Measurements from ENCODE around the gene RTN4R.
"Not testable (repeated sequence)": the region's sequence is repeated elsewhere in the genome, so short reads cannot be mapped to it uniquely, and the experiment has no call there.

RTN4R gene

DNA sequence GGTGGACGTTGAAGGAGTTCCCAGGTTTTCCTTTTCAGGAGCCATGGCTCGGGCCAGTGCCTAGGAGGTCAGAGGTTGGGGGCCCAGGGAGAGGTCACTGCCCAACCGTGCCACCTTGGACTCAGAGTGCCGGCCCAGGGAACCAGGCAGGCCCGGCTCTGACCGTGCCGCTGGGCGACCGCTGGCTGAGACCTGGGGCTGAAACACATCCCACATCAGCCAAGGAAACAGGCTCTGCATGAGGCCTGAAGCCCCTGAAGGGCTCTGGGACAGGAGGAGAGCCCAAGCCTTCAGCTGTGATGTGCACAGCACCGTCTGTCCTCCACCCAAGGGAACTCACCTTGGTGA lies 21.9 kb upstream of the RTN4R start:
- no peak overlapping the region for H3K27ac ChIP-seq
- DNase-seq (ENCODE audit: low read depth, low spot score) = no peak

DNA sequence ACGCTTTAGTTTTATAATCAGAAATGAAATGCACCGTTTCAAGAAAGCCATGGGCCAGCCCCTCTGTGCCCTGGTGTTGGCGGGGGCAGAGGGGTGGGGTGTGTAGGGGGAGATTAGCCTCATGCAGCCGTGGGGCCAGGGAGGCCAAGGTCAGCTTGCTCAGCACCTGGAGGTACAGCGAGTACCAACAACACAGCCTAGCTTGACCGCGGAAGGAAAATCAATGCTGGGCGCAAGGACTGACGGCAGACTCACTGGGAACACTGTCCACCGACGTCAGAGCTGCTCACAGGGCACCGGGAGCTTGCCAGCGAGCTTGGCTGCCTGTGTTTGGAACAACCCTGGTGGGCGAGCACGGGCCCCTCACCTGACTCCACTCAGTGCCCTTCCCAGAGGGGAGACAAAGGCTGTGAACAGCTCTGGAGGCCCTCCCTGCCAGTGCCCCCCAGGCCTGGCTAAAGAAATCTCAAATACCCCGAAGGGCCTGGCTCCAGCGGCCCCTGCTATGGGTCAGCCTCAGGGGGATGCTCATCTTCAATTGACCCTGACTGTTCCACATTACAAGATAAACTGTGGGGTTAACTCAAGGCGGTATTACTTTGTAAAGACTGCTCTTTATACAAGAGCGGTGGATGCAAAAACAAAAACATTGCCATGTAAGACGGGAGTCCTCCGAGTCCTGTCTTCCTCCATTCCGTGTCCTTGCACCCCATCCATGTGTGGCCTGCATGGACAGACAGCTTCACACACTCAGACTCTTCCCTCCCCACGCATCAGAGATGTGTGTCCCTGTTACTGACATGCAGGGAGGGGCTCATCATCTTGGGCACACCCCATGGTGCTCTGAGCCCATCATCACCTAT lies 21.3 kb upstream of the RTN4R start:
- not testable (repeated sequence) for H3K27ac ChIP-seq; DNase-seq (ENCODE audit: low read depth, low spot score)

DNA sequence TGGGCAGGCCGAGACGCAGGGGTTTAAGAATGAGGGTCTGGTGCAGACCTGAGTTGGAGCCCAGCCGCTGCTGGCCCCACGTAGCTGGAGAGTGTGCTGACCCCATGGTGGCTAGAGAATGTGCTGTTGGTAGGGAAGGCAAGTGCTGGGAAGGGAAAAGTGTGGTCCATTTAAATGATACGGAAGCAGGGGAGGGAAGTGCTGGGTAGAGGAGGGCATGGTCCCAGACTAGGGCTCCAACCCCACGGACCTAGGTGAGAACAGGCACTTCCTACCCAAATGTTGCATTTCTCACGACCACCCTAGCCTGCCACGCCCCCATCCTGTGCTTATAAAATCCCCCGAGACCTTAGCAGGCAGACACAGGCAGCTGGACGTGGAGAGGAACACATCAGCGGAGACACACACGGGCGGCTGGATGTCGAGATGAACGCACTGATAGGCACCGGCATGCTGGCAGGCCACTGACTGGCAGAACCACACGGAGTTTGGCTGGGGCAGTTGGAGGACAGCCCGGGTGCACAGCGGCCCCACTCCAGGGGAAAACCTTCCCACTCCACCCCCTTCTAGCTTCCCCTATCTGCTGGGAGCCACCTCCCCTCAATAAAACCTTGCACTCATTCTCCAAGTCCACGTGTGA lies 18.8 kb upstream of the RTN4R start:
- H3K27ac ChIP-seq = not testable (repeated sequence)

DNA sequence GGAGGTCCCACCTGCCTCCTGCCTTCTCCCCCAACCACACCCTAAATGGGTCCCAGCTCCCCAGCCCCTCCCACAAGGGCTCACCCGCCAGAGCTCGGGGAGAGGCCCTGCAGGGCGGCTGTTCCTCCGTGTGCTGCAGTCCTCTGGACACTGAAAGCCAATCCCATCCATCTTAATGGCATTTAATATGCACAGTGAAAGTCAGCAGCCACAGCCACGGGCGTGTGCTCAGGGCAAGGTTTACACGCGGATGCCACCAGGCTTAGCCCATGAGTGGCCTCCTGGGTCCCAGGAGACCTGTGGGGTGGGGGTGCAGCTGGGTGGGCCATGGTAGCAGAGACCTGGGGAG lies 18.2 kb upstream of the RTN4R start:
- DNase-seq (ENCODE audit: low read depth, low spot score); H3K27ac ChIP-seq: not testable (repeated sequence)

More for the DNA sequence above, 18.8 kb upstream of the RTN4R start:
- not testable (repeated sequence) for DNase-seq (ENCODE audit: low read depth, low spot score)

DNA sequence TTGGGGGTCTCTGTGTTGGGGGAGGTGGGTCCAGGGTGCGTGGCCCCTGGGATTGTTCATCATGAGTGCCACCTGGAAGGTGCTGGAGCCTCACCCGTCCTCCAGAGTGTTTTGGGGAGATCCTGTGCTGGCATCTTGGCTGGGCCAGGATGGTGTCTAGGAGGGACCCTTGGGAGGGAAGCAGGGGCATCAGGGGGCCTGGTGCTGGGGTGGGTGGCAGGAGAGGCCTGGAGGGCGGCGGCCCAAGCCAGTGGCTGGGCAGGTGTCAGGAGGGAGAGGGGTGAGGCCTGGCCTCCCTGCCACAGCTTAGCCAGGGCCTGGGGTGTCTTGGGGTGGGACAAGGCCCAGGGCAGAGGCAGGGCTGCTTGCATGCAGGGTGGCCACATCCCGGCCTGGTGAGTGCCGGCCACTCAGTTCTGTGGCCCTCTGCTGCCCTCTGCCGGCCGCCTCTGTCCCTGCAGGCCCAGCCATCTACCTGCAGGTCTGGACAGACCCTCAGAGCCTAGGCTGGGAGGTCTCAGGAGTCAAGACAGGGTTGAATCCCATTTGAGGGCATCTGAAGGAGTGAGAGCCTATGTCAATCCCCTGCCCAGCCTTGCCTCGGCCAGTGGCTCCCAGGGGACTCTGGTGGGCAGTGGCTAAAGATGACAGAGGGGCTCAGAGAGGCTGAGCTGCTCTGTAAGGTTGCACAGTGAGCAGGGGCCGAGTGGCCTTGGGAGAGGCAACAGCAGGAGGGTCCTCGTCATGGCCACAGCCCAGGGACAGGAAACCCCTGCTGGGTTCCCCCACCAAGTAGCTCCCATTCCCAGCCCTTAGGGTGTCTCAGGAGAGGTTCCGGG lies 17.6 kb upstream of the RTN4R start:
- not testable (repeated sequence) for DNase-seq (ENCODE audit: low read depth, low spot score)

DNA sequence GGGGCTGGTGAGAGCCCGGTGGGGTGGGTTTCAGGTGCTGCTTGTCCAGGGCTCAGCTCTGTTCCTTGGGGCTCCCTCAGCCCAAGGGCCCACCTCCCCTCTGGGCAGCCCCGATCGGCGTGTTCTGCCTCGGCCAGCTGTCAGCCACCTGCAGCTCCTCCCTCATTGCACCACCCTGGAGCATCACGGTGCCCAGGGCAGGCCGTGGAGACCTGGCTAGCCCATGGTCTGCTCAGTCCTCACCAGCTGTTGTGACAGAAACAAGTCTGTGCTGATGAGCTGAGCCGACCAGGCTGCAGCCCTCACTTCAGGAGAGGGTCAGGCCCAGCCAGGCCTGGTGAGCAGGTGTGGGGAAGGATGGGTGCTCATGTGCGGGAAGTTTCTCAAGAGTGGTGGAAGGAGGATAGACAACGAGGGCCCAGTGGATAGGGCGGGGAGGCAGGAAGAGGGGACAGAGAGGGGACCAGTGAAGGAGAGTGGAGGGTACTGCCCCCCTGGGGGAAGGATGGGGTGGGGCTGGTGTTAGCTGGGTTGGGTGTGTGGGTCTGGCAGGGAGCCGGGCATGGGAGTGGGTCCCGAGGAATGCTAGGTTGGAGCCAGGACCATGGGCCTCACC lies 16.5 kb upstream of the RTN4R start:
- no peak overlapping the region for H3K27ac ChIP-seq
- no peak for DNase-seq (ENCODE audit: low read depth, low spot score)

More for the DNA sequence above, 17.6 kb upstream of the RTN4R start:
- not testable (repeated sequence) for H3K27ac ChIP-seq

DNA sequence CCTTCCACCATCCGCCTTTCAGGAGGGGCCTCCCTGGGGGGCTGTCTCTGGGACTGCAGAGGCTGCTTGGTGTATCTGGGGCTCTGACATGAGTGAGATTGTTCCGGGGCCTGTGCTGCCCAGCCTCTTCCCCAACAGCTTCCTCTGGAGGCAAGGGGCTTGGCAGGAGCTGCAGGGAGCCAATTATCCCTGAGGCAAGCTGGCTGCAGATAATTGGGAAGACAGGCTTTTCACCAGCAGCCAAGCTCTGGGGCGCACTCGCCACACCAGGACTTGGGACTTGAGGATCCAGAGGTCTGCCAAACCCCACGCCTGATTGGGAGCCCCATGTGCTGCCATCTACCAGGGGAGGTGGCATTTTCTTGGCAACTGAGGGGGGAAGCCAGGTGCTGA lies 15.6 kb upstream of the RTN4R start:
- DNase-seq (ENCODE audit: low read depth, low spot score) = no peak
- H3K27ac ChIP-seq = no peak overlapping the region

DNA sequence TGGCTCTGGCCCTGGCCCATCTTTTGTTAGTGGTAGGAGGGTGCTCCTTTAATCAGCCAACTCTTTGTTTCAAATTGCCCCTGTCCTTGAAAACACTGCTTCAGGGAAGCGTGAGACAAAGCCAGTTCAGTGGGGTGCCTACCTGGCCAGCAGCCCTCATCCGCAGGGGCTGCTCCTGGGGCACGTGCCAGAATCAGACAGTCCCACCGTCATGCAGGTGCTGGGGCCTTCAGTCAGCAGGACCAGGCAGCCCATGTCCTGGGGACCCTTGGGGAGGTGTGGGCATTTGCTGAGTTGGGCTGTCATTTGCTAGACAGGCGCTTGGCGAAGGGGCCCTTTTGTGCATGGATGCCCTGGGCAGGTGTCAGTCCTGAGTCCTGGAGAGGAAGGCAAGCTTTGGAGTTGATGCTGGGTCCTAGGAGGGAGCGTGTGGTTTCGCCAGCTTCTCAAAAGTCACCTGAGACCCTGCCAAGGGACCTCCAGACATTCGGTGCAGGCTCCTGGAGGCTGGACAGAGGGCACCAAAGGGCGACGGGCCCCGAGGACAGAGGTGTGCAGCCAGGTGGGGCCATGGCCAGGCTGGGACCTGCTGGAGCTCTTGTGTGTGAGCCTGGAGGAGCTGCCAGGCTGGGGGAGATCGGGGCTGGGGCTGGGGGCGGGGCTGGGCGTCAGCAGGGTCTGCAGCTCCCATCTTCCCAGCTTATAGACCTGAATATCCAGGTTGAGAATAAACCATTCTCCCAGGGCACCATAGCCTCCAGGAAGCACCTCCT lies 15.0 kb upstream of the RTN4R start:
- no peak for DNase-seq (ENCODE audit: low read depth, low spot score)
- no peak overlapping the region for H3K27ac ChIP-seq

DNA sequence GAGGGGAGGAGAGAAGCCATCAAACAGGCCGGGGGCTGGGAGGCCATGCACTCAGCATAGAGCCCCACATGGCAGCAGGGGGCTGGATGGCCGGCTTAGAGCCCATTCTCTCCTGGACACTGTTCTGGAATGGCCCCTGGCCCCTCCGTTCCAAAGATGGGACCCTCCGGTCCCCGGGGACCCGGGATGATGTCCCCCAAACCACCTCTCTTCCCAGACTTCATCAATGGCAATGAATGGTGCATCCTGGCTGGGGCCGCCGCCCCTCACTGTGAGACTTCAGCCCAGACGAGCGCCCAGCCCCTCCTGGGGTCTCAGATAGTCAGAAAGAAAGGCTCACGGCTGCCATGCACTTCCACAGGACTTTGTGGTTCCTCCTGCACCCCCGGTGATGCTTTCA lies 13.8 kb upstream of the RTN4R start:
- no peak for DNase-seq (ENCODE audit: low read depth, low spot score)
- H3K27ac ChIP-seq = no peak overlapping the region

DNA sequence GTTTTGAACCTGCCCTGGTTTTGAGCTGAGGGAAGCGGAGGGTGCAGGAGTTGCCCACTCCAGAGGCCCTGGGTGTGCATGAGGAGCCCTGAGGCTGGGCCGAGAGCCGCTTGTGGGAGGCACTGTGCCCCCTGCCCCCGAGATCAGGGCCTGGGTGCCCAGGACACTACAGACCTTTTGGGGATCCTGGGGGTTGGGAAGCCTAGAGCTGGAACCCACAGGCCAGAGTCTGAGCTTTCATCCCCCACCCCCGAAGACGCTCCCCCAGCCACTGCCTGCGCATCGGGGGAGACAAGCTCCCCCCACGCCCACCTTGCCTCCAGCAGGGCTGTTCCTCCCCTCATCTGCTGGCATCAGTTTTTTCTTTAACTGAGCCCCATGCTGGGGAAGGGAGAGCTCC lies 13.4 kb upstream of the RTN4R start:
- not testable (repeated sequence) for DNase-seq (ENCODE audit: low read depth, low spot score); H3K27ac ChIP-seq

DNA sequence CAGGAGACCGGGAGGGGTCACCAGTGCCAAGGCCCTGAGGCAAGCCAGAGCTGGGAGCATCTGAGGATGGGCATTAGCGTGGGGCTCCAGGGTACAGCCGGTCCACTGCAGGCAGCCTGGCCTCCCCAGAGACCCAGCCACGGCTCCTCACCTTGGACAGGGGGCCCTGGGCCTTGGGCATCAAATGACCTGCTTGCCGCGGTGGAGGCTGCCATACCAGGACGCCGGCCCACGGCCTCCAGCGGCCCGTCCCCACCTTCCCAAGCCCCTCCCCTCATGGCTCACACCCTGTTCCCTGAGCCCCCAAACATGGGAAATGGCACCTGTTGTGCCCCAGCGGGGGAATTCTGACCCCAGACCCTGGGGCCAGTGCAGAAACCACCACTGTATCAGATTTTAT lies 12.7 kb upstream of the RTN4R start:
- no peak overlapping the region for H3K27ac ChIP-seq
- no peak for DNase-seq (ENCODE audit: low read depth, low spot score)

DNA sequence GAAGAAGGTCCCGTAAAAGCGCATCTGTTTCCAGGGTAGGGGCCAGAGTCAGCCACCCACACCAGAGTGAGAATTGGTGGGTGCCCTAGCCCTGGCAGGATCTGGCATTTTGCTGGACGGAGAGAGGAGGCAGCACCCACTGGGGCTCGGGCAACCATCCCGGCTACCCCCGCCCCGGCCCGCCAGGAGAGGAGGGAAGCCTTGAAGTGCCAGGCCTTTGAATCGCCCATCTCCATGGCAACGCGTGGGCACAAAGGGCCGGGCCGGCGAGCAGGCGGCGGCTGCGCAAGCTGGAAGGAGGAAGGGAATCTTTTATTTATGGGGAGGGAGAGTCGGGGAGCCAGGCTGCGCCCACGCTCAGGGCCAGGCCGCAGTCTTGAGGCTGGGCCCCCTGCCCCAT lies 12.0 kb upstream of the RTN4R start:
- DNase-seq (ENCODE audit: low read depth, low spot score); H3K27ac ChIP-seq: not testable (repeated sequence)

DNA sequence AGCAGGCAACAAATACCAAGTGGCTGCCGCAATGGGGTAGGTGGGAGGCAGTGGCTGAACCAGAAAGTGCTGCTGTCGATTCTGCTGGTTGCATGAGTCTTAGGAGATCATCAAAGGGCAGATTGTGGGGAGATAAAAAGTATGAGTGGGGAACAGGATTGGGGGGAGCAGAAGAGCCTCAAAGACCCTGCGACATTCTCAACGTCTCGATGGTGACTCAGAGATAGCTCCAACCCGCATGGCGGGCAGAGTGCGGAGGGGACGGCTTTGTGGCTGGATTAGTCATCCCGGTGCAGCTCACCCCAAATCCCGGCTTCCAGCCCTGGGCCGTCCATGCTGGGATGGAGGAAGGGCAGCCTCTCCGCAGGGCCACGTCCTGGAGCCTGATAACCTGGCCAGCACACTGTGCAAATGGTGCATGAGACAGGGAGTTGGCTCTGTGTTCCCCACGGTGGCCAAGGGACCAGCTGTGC lies 11.6 kb upstream of the RTN4R start:
- DNase-seq (ENCODE audit: low read depth, low spot score) = no peak
- no peak overlapping the region for H3K27ac ChIP-seq

DNA sequence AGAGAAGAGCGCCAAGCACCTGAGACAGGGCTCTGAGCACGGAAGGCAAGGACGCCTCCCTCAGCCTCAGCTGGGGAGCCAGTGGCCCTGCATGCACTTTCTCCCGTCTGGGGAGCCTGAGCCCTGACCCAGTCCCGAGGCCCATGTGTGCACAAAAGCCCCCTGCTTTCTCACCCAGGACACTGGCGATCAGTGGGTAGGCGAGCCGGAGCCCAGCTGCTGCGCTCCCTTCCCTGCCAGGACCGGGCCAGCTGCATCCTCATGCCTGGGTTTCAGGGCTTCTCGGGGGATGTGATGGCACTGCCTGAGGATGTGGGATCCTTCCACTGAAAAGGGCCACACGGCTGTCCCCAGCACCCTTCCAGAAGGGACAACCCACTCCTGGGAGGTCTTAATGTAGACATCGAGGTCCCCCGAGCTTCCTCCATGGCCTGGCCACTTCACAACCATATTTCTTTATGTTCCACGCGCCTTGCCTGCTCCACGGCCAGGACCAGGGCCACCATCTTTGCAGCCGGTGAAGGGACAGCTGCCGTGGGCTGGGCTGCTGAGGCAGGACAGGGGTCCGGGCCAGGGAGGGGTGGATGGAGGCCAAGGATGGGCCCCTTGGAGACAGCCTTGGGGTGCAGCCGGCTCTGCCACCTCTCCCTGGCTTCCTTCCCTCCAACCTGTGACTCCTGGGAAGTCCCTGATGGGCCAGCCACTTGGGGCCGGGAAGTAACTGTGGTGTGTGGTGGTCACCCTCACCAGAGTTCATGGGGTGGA lies 10.8 kb upstream of the RTN4R start:
- H3K27ac ChIP-seq; DNase-seq (ENCODE audit: low read depth, low spot score): not testable (repeated sequence)

DNA sequence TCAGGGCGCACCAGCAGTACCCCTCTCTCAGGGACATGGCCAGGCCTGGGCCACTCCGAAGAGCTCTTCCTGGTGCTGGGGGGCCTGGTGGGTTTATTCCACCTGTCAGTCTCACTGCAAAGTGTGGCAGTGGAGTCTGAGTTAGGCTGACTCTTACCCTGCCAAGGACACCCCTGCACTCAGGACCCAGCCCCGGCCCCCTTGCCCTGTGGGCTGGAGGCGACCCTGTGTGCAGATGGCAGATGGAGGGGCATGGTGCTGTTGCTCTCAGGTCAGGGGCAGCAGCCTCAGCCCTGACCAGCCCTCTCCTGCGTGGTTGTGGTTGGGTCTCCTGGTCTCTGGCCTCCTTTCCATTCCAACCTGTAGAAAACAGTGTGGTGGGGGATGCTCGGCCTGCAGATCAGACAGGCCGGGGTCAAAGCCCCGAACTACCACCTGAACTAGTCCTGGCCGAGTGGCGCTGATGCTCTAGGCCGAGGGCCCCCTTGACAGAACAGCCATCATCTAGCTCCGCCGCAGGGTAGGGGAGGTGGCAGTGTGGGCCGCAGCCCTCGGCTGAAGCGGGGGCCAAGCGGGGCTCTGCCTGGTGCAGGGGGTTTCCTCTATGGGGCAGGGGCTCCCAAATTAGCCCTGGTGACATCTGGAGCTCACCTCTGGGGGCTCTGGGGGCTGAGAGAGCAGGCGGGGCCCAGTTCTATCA lies 10.0 kb upstream of the RTN4R start:
- H3K27ac ChIP-seq; DNase-seq (ENCODE audit: low read depth, low spot score): not testable (repeated sequence)

DNA sequence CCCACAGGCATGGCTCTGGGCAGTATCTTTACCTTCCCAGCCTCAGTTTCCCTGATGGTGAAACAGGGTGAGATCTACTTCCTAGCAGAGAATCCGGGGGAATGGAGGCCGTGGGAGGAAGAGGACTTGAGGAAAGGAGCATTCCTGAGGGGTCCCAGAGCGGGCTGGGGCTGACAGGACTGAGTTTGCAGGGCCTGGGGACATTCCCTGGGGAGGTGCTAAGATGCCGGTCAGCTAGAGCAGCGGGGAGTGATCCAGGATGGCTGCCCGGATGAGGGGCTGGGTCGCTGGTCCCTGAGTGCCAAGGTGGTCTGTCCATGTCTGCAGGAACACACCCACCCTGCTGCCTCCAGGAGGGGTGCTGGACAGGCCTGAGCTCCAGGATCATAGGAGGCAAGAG lies 8.3 kb upstream of the RTN4R start:
- no peak for DNase-seq (ENCODE audit: low read depth, low spot score)
- no peak overlapping the region for H3K27ac ChIP-seq

DNA sequence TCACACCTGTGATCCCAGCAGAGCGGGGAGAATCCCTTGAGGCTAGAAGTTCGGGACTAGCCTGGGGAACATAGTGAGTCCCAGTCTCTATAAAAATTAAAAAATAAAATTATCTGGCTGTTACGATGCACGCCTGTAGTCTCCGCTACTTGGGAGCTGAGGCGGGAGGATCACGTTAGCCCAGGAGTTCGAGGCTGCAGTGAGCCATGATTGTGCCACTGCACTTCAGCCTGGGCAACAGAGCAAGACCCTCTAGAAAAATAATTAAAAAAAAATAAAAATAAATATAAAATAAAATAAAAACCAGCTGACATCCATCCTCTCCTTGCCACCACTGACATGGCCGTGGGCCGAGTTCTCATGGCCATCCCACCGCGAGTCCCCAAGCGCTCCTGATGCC lies 7.7 kb upstream of the RTN4R start:
- H3K27ac ChIP-seq = no peak overlapping the region
- DNase-seq (ENCODE audit: low read depth, low spot score) = no peak

DNA sequence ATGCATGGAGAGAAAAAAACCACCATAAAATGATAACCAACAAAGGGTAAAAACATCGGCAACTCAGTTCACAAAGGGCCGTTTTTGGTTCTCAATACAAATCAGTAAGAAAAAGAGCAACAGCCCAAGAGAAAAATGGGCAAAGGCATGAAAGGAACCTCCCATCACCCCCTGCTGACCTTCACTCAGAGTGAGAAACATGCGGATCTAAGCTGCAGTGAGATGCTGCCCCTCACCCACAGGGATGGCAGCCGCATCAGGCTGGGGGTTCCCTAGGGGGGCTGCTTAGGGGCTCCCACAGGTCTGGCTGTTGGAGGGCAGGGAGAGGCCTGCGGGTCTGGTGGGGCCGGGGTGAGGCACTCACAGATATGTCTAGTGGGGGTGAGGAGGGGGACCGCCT lies 7.2 kb upstream of the RTN4R start:
- not testable (repeated sequence) for DNase-seq (ENCODE audit: low read depth, low spot score); H3K27ac ChIP-seq

All from epithelial cell of prostate (primary cell).